Measurements from ENCODE around the gene LMNB1.

DNA sequence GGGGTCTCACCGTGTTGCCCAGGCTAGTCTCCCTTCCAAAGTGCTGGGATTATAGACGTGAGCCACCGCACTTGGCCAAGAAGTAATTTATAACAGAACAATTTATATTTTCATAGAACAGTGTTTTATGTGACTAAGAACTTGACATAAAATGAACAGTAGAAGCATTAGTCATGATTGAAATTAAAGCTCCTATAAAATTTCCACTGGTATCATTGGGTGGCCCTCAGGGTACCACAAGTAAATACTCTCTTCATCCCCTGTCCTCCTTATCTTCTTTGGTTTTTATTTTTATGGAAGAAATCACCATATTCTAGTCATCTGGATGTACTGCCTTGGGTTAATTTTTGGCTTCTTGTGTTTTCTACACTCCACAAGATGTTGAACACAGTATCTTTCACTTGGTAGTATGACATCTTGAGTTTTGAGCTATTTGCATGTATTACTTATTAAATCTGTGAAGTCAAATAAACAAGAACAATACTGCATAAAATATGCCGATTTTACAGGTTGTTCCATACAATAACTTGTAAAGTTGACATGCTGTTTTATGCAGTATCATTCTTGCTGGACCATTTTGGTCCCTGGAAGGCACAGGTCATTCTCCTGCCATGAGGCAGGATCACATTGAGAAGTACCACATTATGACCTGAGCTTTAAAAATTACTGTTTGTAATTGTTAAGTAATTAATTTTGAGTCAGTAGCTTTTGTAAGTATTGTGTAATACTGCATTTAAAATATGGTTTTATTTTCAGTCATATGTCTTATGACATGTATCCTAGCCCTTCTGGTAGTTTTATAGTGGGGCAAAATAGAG is 24.4 kb downstream of the LMNB1 start:
- TF ChIP-seq POLR2AphosphoS5 (IDR thresholded peaks at IDR 0.05; ENCODE audit: borderline replicate concordance, low read depth, low read length) (no peak), EZH2 (IDR thresholded peaks at IDR 0.05) (no peak)
